GM13976 (cell line): Measurements from ENCODE around the gene UBTD1.

Source experiments
- DNase-seq: peaks from one replicate; pipeline ENCODE4 v3.0.0; 2012; ENCODE audit warnings: low spot score
- CTCF ChIP-seq: IDR thresholded peaks from 2 replicates; pipeline ENCODE4 v1.5.1; 2012; ENCODE audit warnings: borderline replicate concordance, mild to moderate bottlenecking; ENCODE audit not compliant: insufficient read depth; ENCODE audit errors: extremely low read depth, missing control alignments, control extremely low read depth
- in situ Hi-C: fragments of 300-500 bp; cut with MboI; formaldehyde crosslinking; loops from one replicate; pipeline ENCODE4 v1.12.0; 2022; ENCODE audit warnings: low sequenced_read_pairs, mixed read lengths, inconsistent platforms; ENCODE audit not compliant: unreplicated experiment

UBTD1 gene

GRCh38 chr10:97618733-97619132 lies 120.0 kb downstream of the UBTD1 start:
- DNase-seq = no peak
- in situ Hi-C loops = no loop called here
- no peak for TF ChIP-seq CTCF
